Posterior vena cava (tissue), 2 donors: ENCODE measurements around the gene HDAC1. TPM values are rescaled to one million over a fixed set of nuclear protein-coding genes. Genes with fewer than 3 reads are reported as not detected.

Experiments used
- DNase-seq: peaks from one replicate; pipeline ENCODE4 v3.0.0-alpha.2; 2020; ENCODE audit warnings: low spot score
- intact Hi-C, 2 donors: fragments of 100-400 bp; cut with DNase I; formaldehyde crosslinking; loops; one replicate each; pipeline versions ENCODE4 v1.14.1 to v1.14.2; 2022 to 2023
- total RNA-seq, 2 donors: library from RNA; stranded (reverse); fragmentation: NEBNext Ultra II Directional; extraction: Animal tissue kit (Norgen Biotek cat#: 25700); gene quantifications; one replicate each; pipeline ENCODE4 v1.2.1, GENCODE V29; 2021
- donor health status: DM: yes; HTN: yes; CAD: no.
- donor health status: DM: yes; HTN: yes; CAD: no.

The HDAC1 gene
- total RNA-seq, 2 donors from 2014 or later = 36.6 to 40.8 TPM

GRCh38 chr1:32316903-32317277 lies 25.0 kb downstream of the HDAC1 start:
- intact Hi-C loops = no loop called here
- DNase-seq = no peak

GRCh38 chr1:32318127-32318869 lies 26.4 kb downstream of the HDAC1 start:
- no peak for DNase-seq
- intact Hi-C loops = no loop called here

GRCh38 chr1:32321712-32322291 lies 29.9 kb downstream of the HDAC1 start:
- intact Hi-C loops = no loop called here
- DNase-seq = peak; percentile 34

- intact Hi-C loops = no loop called here
- peak; percentile 50 for DNase-seq
These were observed 35.3 kb downstream of the HDAC1 start for GRCh38 chr1:32327204-32327603.

- intact Hi-C loops = no loop called here
- DNase-seq = peak; percentile 5
These were observed 38.1 kb downstream of the HDAC1 start for GRCh38 chr1:32329931-32330466.

- no peak for DNase-seq
- intact Hi-C loops = no loop called here
These were observed 38.8 kb downstream of the HDAC1 start for GRCh38 chr1:32330558-32331151.

- intact Hi-C loops = no loop called here
These were observed 39.7 kb downstream of the HDAC1 start for GRCh38 chr1:32331549-32331948.

GRCh38 chr1:32332290-32333079 lies 40.6 kb downstream of the HDAC1 start:
- DNase-seq = no peak
- intact Hi-C loops = no loop called here

More at GRCh38 chr1:32331549-32331948, 39.7 kb downstream of the HDAC1 start:
- DNase-seq = no peak

GRCh38 chr1:32333251-32333963 lies 41.5 kb downstream of the HDAC1 start:
- intact Hi-C loops = no loop called here
- no peak for DNase-seq

GRCh38 chr1:32334274-32334861 lies 42.5 kb downstream of the HDAC1 start:
- intact Hi-C loops = no loop called here
- DNase-seq = no peak

- intact Hi-C loops = no loop called here
- DNase-seq = peak; percentile 87
These were observed 43.1 kb downstream of the HDAC1 start for GRCh38 chr1:32334864-32335534.

GRCh38 chr1:32335535-32335789 lies 43.6 kb downstream of the HDAC1 start:
- intact Hi-C loops = no loop called here
- DNase-seq = no peak

- DNase-seq = peak; percentile 94
- intact Hi-C loops = no loop called here
These were observed 44.1 kb downstream of the HDAC1 start, which contains the start of gene MARCKSL1 for GRCh38 chr1:32335790-32336590. Gene MARCKSL1, minus strand, starts transcription at chr1:32336233. Its CDS starts 200 bp downstream, at chr1:32336033.

GRCh38 chr1:32336591-32336932 lies 44.7 kb downstream of the HDAC1 start:
- DNase-seq = no peak
- intact Hi-C loops = no loop called here

- DNase-seq = no peak
- intact Hi-C loops = no loop called here
These were observed 45.2 kb downstream of the HDAC1 start for GRCh38 chr1:32336963-32337675.

GRCh38 chr1:32337855-32338636 lies 46.2 kb downstream of the HDAC1 start:
- no peak for DNase-seq

More at GRCh38 chr1:32337855-32338636, 46.2 kb downstream of the HDAC1 start:
- intact Hi-C loops = no loop called here
